Breast epithelium (tissue), 3 donors: ENCODE results near the gene CLVS2.

Experiments
- POLR2A ChIP-seq: fragments of 450-650 bp; IDR thresholded peaks from one replicate; pipeline ENCODE4 v1.6.1; 2016; ENCODE audit warnings: antibody characterized with exemption, mild to moderate bottlenecking, moderate library complexity
- TF ChIP-seq, protein P1 (sequence below), 3 donors: fragments of 450-650 bp; IDR thresholded peaks; one replicate each; pipeline ENCODE4 v1.5.1; 2016 to 2017; ENCODE audit warnings: antibody characterized with exemption in 3 of 3, mild to moderate bottlenecking in 3 of 3, moderate library complexity in 3 of 3

- TF ChIP-seq, protein P1, sequence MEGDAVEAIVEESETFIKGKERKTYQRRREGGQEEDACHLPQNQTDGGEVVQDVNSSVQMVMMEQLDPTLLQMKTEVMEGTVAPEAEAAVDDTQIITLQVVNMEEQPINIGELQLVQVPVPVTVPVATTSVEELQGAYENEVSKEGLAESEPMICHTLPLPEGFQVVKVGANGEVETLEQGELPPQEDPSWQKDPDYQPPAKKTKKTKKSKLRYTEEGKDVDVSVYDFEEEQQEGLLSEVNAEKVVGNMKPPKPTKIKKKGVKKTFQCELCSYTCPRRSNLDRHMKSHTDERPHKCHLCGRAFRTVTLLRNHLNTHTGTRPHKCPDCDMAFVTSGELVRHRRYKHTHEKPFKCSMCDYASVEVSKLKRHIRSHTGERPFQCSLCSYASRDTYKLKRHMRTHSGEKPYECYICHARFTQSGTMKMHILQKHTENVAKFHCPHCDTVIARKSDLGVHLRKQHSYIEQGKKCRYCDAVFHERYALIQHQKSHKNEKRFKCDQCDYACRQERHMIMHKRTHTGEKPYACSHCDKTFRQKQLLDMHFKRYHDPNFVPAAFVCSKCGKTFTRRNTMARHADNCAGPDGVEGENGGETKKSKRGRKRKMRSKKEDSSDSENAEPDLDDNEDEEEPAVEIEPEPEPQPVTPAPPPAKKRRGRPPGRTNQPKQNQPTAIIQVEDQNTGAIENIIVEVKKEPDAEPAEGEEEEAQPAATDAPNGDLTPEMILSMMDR (IDR thresholded peaks at IDR 0.05), result no peak
- TF ChIP-seq POLR2A, result no peak
Measured at GRCh38 chr6:123094795-123095194, 98.8 kb downstream of the CLVS2 start.
